ENCODE measurements around the gene DMBX1. TPM values are rescaled to one million over a fixed set of nuclear protein-coding genes. Genes with fewer than 3 reads are reported as not detected.
A peak's percentile ranks its signal among the peaks of the same experiment; 100 is the strongest.

DMBX1 gene
- total RNA-seq, 6 donors from 2014 or later: not detected

GRCh38 chr1:46445773-46446256 lies 43.8 kb upstream of the DMBX1 start:
- Histone ChIP-seq H3K36me3 (no peaks in the 10 kb centered on the region), H3K4me1 (peaks cover 18 to 22% (median 21%) of the 10 kb centered on the region in 4 donors), H3K9me3 (no peaks in the 10 kb centered on the region), H3K4me3 (no peak overlapping the region), H3K27me3 (peaks cover 2 to 22% (median 11%) of the 10 kb centered on the region in 4 donors), H3K27ac (no peak overlapping the region)
- no peak for TF ChIP-seq POLR2AphosphoS5 (IDR thresholded peaks at IDR 0.05)
- no peak for TF ChIP-seq EP300 (IDR thresholded peaks at IDR 0.05)
- TF ChIP-seq, protein P1, sequence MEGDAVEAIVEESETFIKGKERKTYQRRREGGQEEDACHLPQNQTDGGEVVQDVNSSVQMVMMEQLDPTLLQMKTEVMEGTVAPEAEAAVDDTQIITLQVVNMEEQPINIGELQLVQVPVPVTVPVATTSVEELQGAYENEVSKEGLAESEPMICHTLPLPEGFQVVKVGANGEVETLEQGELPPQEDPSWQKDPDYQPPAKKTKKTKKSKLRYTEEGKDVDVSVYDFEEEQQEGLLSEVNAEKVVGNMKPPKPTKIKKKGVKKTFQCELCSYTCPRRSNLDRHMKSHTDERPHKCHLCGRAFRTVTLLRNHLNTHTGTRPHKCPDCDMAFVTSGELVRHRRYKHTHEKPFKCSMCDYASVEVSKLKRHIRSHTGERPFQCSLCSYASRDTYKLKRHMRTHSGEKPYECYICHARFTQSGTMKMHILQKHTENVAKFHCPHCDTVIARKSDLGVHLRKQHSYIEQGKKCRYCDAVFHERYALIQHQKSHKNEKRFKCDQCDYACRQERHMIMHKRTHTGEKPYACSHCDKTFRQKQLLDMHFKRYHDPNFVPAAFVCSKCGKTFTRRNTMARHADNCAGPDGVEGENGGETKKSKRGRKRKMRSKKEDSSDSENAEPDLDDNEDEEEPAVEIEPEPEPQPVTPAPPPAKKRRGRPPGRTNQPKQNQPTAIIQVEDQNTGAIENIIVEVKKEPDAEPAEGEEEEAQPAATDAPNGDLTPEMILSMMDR (IDR thresholded peaks at IDR 0.05): no peak
- TF ChIP-seq POLR2A (IDR thresholded peaks at IDR 0.05): no peak
- 67 to 70% methylated on average over 3 of the region's 3 CpGs for WGBS, 2 donors
- ATAC-seq (ENCODE audit: low FRiP score in 2 of 2) (no peak), DNase-seq (no peak)

GRCh38 chr1:46446646-46447498 lies 42.8 kb upstream of the DMBX1 start:
- Histone ChIP-seq H3K36me3 (no peaks in the 10 kb centered on the region), H3K27ac (no peak overlapping the region), H3K9me3 (no peaks in the 10 kb centered on the region), H3K4me1 (peaks cover 18 to 22% (median 21%) of the 10 kb centered on the region in 4 donors), H3K4me3 (no peak overlapping the region), H3K27me3 (peaks cover 2 to 22% (median 11%) of the 10 kb centered on the region in 4 donors)
- WGBS, 2 donors: 32 to 47% methylated on average over 14 to 15 of the region's 15 CpGs
- TF ChIP-seq, protein P1 (IDR thresholded peaks at IDR 0.05): peak; percentile 66 to 79 (median 74)
- no peak for TF ChIP-seq EP300 (IDR thresholded peaks at IDR 0.05)
- ATAC-seq (ENCODE audit: low FRiP score in 2 of 2): peak; percentile 54 to 72
- DNase-seq: peak in 1 of 2 donors; percentile 72

DNA sequence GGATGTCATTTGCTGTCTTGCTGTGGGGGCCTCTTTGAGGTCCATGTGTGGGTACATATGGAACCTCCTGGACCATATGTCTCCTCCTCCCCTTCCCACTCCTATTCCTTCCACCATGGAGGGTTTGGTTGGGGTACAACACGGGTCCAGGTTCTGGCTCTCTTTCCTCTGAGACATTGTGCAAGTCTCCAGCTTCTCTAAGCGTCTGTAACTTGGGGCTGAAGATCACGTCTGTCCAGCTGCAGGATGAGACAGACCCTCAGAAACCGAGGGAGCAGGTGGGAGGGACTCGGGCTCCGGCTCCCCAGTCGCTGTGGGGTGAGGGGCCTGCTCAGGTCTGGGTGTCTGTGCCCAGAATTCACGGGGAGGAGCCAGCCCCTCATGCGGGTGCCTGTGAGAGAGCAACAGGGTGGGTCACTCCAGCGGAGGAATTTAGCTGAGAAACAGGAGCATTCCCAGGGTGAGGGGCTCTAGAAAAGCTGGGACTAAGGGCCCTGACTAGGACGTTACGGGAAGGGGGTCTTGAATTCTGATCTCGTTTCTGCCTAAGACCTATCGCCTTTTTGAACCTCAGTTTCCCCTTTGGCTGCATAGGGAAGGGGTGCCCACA lies 42.0 kb upstream of the DMBX1 start:
- no peak for ATAC-seq (ENCODE audit: low FRiP score in 2 of 2)
- no peak for TF ChIP-seq EP300 (IDR thresholded peaks at IDR 0.05)
- TF ChIP-seq POLR2AphosphoS5 (IDR thresholded peaks at IDR 0.05): no peak
- TF ChIP-seq, protein P1 (IDR thresholded peaks at IDR 0.05): no peak
- TF ChIP-seq POLR2A (IDR thresholded peaks at IDR 0.05): no peak
- H3K4me3 ChIP-seq: peak overlapping the region in 3 of 4 donors; percentile 25 to 41 (median 40)

GRCh38 chr1:46448109-46448911 lies 41.3 kb upstream of the DMBX1 start:
- Histone ChIP-seq H3K36me3 (no peaks in the 10 kb centered on the region), H3K4me1 (peaks cover 10 to 13% (median 11%) of the 10 kb centered on the region in 4 donors), H3K4me3 (peak overlapping the region in 3 of 4 donors; percentile 25 to 41 (median 40)), H3K27me3 (peaks cover 2 to 22% (median 11%) of the 10 kb centered on the region in 4 donors), H3K27ac (no peak overlapping the region), H3K9me3 (no peaks in the 10 kb centered on the region)
- TF ChIP-seq POLR2A (IDR thresholded peaks at IDR 0.05): no peak
- TF ChIP-seq POLR2AphosphoS5 (IDR thresholded peaks at IDR 0.05): no peak
- no peak for TF ChIP-seq EP300 (IDR thresholded peaks at IDR 0.05)
- TF ChIP-seq, protein P1 (IDR thresholded peaks at IDR 0.05): no peak
- peak in 1 of 2 donors; percentile 38 for ATAC-seq (ENCODE audit: low FRiP score in 2 of 2)
- WGBS, 2 donors: 6 to 7% methylated on average over 13 to 49 of the region's 76 CpGs
- peak in 1 of 2 donors; percentile 86 for DNase-seq

More for the DNA sequence above, 42.0 kb upstream of the DMBX1 start:
- Histone ChIP-seq H3K36me3 (no peaks in the 10 kb centered on the region), H3K9me3 (no peaks in the 10 kb centered on the region), H3K27me3 (peaks cover 2 to 22% (median 11%) of the 10 kb centered on the region in 4 donors), H3K27ac (no peak overlapping the region), H3K4me1 (peaks cover 15 to 18% (median 17%) of the 10 kb centered on the region in 4 donors)
- DNase-seq: no peak
- WGBS, 2 donors: 35 to 39% methylated on average over 9 to 12 of the region's 14 CpGs
